K562 (cell line): ENCODE data around the gene OR2V2. TPM values are rescaled to one million over a fixed set of nuclear protein-coding genes. Genes with fewer than 3 reads are reported as not detected.
A peak's percentile ranks its signal among the peaks of the same experiment; 100 is the strongest.

Experiments used
- ATF1 ChIP-seq, 2 experiments: fragments of 450-650 bp in 1 of 2; IDR thresholded peaks; 2 replicates each; pipeline ENCODE4 v1.6.1; 2016; ENCODE audit warnings: missing compliant biosample characterization in 1 of 2, missing genetic modification characterization in 1 of 2
- KLF16 ChIP-seq: IDR thresholded peaks from 2 replicates; pipeline ENCODE4 v1.6.1; 2016; ENCODE audit warnings: antibody characterized with exemption
- MNT ChIP-seq, 2 experiments: fragments of 450-650 bp; conservative IDR thresholded peaks; 2 replicates each; pipeline ENCODE4 v1.6.1; 2017; ENCODE audit warnings: mild to moderate bottlenecking in 2 of 2, moderate library complexity in 2 of 2
- MTA3 ChIP-seq: fragments of 450-650 bp; formaldehyde crosslinking; IDR thresholded peaks from 2 replicates; pipeline ENCODE4 v1.6.1; 2017; ENCODE audit warnings: mild to moderate bottlenecking, borderline replicate concordance
- NRF1 ChIP-seq, 2 experiments: fragments of 450-650 bp; IDR thresholded peaks in 1 of 2; conservative IDR thresholded peaks in 1 of 2; 2 replicates each; pipeline ENCODE4 v1.6.1; 2014; ENCODE audit warnings: mild to moderate bottlenecking in 2 of 2
- PRPF4 ChIP-seq: fragments of 200-400 bp; formaldehyde crosslinking; IDR thresholded peaks from one replicate; pipeline ENCODE4 v1.6.1; 2017; ENCODE audit warnings: low read length, low read depth, mild to moderate bottlenecking; ENCODE audit not compliant: insufficient read depth, poor library complexity, severe bottlenecking
- RBBP5 ChIP-seq: fragments of 200-600 bp; sonication (generic); IDR thresholded peaks from 2 replicates; pipeline ENCODE4 v1.6.1; 2012; ENCODE audit warnings: borderline replicate concordance, mild to moderate bottlenecking, low read length, control low read depth, inconsistent platforms; ENCODE audit not compliant: insufficient read depth, poor library complexity, severe bottlenecking
- SAFB ChIP-seq: fragments of 200-400 bp; formaldehyde crosslinking; IDR thresholded peaks from 2 replicates; pipeline ENCODE4 v1.6.1; 2017; ENCODE audit warnings: low read depth, low read length, borderline replicate concordance
- TBP ChIP-seq: optimal IDR thresholded peaks from 2 replicates; pipeline ENCODE3; 2011; ENCODE audit warnings: low read depth, low read length, improper control_type of control experiment
- ZFP30 ChIP-seq: fragments of 250-450 bp; sonication (Bioruptor Pico); IDR thresholded peaks from 2 replicates; pipeline ENCODE4 v1.8.0; 2022; ENCODE audit warnings: moderate library complexity, mild to moderate bottlenecking, inconsistent platforms, borderline replicate concordance
- ZFP91 ChIP-seq: sonication (generic); formaldehyde crosslinking; IDR thresholded peaks from 2 replicates; pipeline ENCODE4 v1.8.0; 2022; ENCODE audit warnings: mild to moderate bottlenecking, missing genetic modification reagents
- ZNF395 ChIP-seq: fragments of 200-800 bp; sonication (Bioruptor generic); IDR thresholded peaks from 2 replicates; pipeline ENCODE4 v1.6.1; 2017; ENCODE audit warnings: missing genetic modification characterization, missing compliant biosample characterization
- ZNF75A ChIP-seq: fragments of 450-650 bp; formaldehyde crosslinking; IDR thresholded peaks from 2 replicates; pipeline ENCODE4 v1.4.0; 2020; ENCODE audit warnings: mild to moderate bottlenecking
- polyA plus RNA-seq, 8 experiments: library from polyadenylated mRNA; depleted of rRNA in 4 of 8; stranded (reverse) in 5 of 8; unstranded in 3 of 8; fragments of >200 nt; fragmentation: Nextera tagmentation in 2 of 8; fragmentation: Illumina TruSeq in 1 of 8; extraction: Ambion mirVana in 2 of 8; extraction: Trizol in 1 of 8; gene quantifications; 2 replicates each; pipeline versions ENCODE4 v1.2.1 to v1.2.3, GENCODE V29; 2011 to 2014; ENCODE audit warnings: inconsistent platforms in 1 of 8, missing spikeins in 1 of 8
- total RNA-seq, 7 experiments: library from RNA; depleted of rRNA in 6 of 7; stranded (reverse); fragments of >200 nt in 6 of 7; fragmentation: Illumina TruSeq in 2 of 7; extraction: Trizol in 2 of 7; gene quantifications; 2 replicates each; pipeline versions ENCODE4 v1.2.1 to v1.2.3, GENCODE V29; 2011 to 2021; ENCODE audit warnings: low replicate concordance in 1 of 7
- TF ChIP-seq, protein P1 (sequence below), 2 experiments: fragments of 450-650 bp; IDR thresholded peaks; 2 replicates each; pipeline ENCODE4 v1.6.1; 2018; ENCODE audit warnings: mild to moderate bottlenecking in 2 of 2, low read depth in 1 of 2; ENCODE audit not compliant: partially characterized antibody in 2 of 2
- TF ChIP-seq, protein P2 (sequence below): fragments of 250-450 bp; sonication (Bioruptor Pico); IDR thresholded peaks from 2 replicates; pipeline ENCODE4 v1.5.0; 2021

Gene OR2V2
- total and polyA plus RNA-seq, 9 of the 15 experiments (the other 6 are each of a cell fraction or from before 2014, with no cell fraction given) = 0.01 TPM; not detected in 8

DNA sequence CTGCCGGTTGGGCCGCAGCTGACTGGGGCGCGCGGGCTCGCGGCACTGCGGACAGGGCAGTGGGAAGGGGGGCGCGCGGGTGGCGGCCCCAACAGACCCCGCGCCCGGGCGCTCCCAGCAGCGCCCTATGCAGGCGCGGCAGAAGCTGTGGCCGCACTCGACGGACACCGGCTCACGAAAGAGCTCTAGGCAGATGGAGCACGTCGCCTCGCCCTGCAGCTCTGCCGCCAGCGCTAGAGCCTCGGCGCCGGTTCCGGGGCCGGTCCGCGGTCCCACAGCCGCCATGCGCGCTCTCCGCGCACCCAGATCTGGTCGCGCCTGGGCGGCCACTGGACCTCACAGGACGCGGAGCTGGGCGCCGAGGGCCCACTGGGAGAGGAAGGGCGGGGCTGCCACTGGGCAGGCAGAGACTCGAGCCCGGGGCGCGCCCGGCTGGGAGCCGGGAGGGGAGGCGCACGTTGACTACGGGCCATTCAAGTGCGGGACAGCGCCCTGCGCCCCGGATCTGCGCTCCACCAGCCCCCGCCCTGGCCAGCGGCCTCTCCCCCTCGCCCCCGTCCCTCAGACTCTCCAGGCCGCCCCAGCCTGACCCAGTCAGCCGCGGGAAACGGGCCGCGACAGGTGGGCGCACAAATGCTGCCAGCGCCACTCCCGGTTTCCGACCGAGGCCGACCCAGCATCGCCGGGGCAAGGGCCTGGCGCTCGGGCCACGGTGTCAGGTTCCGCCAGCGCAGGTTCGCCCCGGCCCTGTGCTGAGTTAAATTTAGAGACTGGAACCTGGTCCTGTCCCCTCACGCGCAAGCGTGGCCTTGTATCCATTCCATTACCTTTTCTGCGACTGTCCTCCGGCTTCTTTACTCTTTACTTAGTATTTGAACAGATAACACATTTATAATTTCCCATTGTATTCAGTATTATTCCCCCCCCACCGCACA is 57.7 kb downstream of the OR2V2 start, which contains the start of gene TRIM7 (continued):
- TF ChIP-seq, protein P1, sequence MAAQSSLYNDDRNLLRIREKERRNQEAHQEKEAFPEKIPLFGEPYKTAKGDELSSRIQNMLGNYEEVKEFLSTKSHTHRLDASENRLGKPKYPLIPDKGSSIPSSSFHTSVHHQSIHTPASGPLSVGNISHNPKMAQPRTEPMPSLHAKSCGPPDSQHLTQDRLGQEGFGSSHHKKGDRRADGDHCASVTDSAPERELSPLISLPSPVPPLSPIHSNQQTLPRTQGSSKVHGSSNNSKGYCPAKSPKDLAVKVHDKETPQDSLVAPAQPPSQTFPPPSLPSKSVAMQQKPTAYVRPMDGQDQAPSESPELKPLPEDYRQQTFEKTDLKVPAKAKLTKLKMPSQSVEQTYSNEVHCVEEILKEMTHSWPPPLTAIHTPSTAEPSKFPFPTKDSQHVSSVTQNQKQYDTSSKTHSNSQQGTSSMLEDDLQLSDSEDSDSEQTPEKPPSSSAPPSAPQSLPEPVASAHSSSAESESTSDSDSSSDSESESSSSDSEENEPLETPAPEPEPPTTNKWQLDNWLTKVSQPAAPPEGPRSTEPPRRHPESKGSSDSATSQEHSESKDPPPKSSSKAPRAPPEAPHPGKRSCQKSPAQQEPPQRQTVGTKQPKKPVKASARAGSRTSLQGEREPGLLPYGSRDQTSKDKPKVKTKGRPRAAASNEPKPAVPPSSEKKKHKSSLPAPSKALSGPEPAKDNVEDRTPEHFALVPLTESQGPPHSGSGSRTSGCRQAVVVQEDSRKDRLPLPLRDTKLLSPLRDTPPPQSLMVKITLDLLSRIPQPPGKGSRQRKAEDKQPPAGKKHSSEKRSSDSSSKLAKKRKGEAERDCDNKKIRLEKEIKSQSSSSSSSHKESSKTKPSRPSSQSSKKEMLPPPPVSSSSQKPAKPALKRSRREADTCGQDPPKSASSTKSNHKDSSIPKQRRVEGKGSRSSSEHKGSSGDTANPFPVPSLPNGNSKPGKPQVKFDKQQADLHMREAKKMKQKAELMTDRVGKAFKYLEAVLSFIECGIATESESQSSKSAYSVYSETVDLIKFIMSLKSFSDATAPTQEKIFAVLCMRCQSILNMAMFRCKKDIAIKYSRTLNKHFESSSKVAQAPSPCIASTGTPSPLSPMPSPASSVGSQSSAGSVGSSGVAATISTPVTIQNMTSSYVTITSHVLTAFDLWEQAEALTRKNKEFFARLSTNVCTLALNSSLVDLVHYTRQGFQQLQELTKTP (IDR thresholded peaks at IDR 0.05; ENCODE audit: low read depth in 1 of 2, partially characterized antibody in 2 of 2) = no peak
- TF ChIP-seq NRF1 (conservative IDR thresholded peaks at IDR 0.05 in 1 of 2, IDR thresholded peaks at IDR 0.05 in 1 of 2) (peak; percentile 35 to 40; a peak in 2 of 4 replicates), MNT (conservative IDR thresholded peaks at IDR 0.05) (peak in 1 of 2 experiments; percentile 38; a peak in 1 of 4 replicates), RBBP5 (peak; percentile 75), KLF16 (no peak), PRPF4 (no peak), ZFP30 (CRISPR knock-in tag) (no peak), ATF1 (CRISPR knock-in tag; IDR thresholded peaks at IDR 0.05) (no peak), ATF1 (tag; IDR thresholded peaks at IDR 0.05) (no peak), ZNF395 (CRISPR knock-in tag) (0 out of 2 replicates have a peak, but pooled peaks have one; percentile 63), MTA3 (no peak), ZNF75A (CRISPR knock-in tag) (no peak), TBP (no peak), ZFP91 (CRISPR knock-in tag) (no peak), SAFB (0 out of 2 replicates have a peak, but pooled peaks have one; percentile 36)
- TF ChIP-seq, protein P2, sequence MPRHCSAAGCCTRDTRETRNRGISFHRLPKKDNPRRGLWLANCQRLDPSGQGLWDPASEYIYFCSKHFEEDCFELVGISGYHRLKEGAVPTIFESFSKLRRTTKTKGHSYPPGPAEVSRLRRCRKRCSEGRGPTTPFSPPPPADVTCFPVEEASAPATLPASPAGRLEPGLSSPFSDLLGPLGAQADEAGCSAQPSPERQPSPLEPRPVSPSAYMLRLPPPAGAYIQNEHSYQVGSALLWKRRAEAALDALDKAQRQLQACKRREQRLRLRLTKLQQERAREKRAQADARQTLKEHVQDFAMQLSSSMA = no peak
